Upper lobe of left lung (tissue), 6 donors: Measurements from ENCODE around the gene KLHDC1. TPM values are rescaled to one million over a fixed set of nuclear protein-coding genes. Genes with fewer than 3 reads are reported as not detected.
A peak's percentile ranks its signal among the peaks of the same experiment; 100 is the strongest.

Experiments used
- ATAC-seq, 2 donors: fragments of 200-7000 bp; cut with Tn5 transposase; one replicate each; pipeline ENCODE4 v1.9.1; 2022; ENCODE audit warnings: mild to moderate bottlenecking in 2 of 2, moderate library complexity in 2 of 2; ENCODE audit not compliant: low FRiP score in 2 of 2
- DNase-seq, 2 donors: peaks; one replicate each; pipeline ENCODE4 v3.0.0-alpha.2; 2019 to 2020
- H3K27ac ChIP-seq, 4 donors: fragments of 200-600 bp; sonication (generic); one replicate each; pipeline ENCODE4 v1.5.1; 2016 to 2019
- H3K27me3 ChIP-seq, 4 donors: fragments of 200-600 bp; sonication (generic); one replicate each; pipeline ENCODE4 v1.5.1; 2017 to 2019
- H3K36me3 ChIP-seq, 4 donors: fragments of 200-600 bp; sonication (generic); one replicate each; pipeline ENCODE4 v1.5.1; 2016 to 2019
- H3K4me1 ChIP-seq, 4 donors: fragments of 200-600 bp; sonication (generic); one replicate each; pipeline ENCODE4 v1.5.1; 2018 to 2019
- H3K4me3 ChIP-seq, 4 donors: fragments of 200-600 bp; sonication (generic); one replicate each; pipeline ENCODE4 v1.5.1; 2017 to 2019; ENCODE audit warnings: mild to moderate bottlenecking in 2 of 4, moderate library complexity in 1 of 4
- H3K9me3 ChIP-seq, 4 donors: fragments of 200-600 bp; sonication (generic); one replicate each; pipeline ENCODE4 v1.5.1; 2018 to 2019
- EP300 ChIP-seq, 4 donors: sonication (generic); formaldehyde crosslinking; IDR thresholded peaks; one replicate each; pipeline ENCODE4 v1.5.1; 2017; ENCODE audit warnings: antibody characterized with exemption in 4 of 4, control low read depth in 2 of 4
- POLR2A ChIP-seq, 4 donors: fragments of 450-650 bp; IDR thresholded peaks; one replicate each; pipeline ENCODE4 v1.5.1; 2016 to 2017; ENCODE audit warnings: antibody characterized with exemption in 4 of 4, mild to moderate bottlenecking in 2 of 4
- POLR2AphosphoS5 ChIP-seq, 2 donors: sonication (generic); formaldehyde crosslinking; IDR thresholded peaks; one replicate each; pipeline ENCODE4 v1.5.1; 2017; ENCODE audit warnings: antibody characterized with exemption in 2 of 2
- WGBS, 2 donors: methylation state at CpG; one replicate each; pipeline ENCODE4 v1.1.5; 2017 to 2018; 5-methylcytosine and 5-hydroxymethylcytosine counted together
- total RNA-seq, 6 donors: library from RNA; depleted of rRNA in 4 of 6; stranded (reverse); fragments of >200 nt in 4 of 6; gene quantifications; one replicate each; pipeline versions ENCODE4 v1.1.0 to v1.2.1, GENCODE V29; 2016 to 2021
- TF ChIP-seq, protein P1 (sequence below), 6 experiments: fragments of 450-650 bp in 4 of 6; fragments of 200-600 bp in 2 of 6; sonication (generic) in 2 of 6; IDR thresholded peaks; one replicate each; pipeline ENCODE4 v1.5.1; 2016 to 2019; ENCODE audit warnings: antibody characterized with exemption in 6 of 6
- donor health status: DM: no; HTN: no; CAD: no; lungs with moderate emphysema.
- donor health status: DM: no; HTN: yes; CAD: no; lungs with severe emphysema.

KLHDC1 gene
- total RNA-seq, 6 donors from 2014 or later: 4.6 to 11.1 (median 5.3) TPM

DNA sequence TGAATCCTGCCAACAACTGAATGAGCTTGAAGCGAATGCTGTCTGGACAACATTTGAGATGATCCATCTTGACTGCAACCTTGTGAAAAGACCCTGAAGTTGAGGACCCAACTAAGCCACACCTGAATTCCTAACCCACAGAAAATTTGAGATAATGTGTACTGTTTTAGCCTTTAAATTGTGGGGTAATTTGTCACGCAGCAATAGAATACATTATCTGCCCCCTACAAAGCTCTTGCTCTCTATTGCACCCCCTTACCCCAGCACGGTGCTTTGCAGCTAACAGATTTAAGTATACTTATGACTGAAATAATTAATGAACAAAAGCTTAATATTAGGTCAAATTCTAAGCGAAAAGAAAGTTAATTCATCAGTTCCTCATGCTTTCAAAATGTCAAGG, 6.5 kb upstream of the KLHDC1 start:
- no peak for ATAC-seq
- Histone ChIP-seq H3K9me3 (no peaks in the 10 kb centered on the region), H3K4me1 (peaks cover 6 to 17% (median 10%) of the 10 kb centered on the region in 4 donors), H3K4me3 (no peak overlapping the region), H3K36me3 (no peaks in the 10 kb centered on the region), H3K27ac (no peak overlapping the region), H3K27me3 (no peaks in the 10 kb centered on the region)
- no peak for DNase-seq
- 84 to 95% methylated on average over 4 of the region's 4 CpGs for WGBS, 2 donors
- TF ChIP-seq, protein P1, sequence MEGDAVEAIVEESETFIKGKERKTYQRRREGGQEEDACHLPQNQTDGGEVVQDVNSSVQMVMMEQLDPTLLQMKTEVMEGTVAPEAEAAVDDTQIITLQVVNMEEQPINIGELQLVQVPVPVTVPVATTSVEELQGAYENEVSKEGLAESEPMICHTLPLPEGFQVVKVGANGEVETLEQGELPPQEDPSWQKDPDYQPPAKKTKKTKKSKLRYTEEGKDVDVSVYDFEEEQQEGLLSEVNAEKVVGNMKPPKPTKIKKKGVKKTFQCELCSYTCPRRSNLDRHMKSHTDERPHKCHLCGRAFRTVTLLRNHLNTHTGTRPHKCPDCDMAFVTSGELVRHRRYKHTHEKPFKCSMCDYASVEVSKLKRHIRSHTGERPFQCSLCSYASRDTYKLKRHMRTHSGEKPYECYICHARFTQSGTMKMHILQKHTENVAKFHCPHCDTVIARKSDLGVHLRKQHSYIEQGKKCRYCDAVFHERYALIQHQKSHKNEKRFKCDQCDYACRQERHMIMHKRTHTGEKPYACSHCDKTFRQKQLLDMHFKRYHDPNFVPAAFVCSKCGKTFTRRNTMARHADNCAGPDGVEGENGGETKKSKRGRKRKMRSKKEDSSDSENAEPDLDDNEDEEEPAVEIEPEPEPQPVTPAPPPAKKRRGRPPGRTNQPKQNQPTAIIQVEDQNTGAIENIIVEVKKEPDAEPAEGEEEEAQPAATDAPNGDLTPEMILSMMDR (IDR thresholded peaks at IDR 0.05): no peak
- TF ChIP-seq POLR2AphosphoS5 (IDR thresholded peaks at IDR 0.05) (no peak), EP300 (IDR thresholded peaks at IDR 0.05) (no peak), POLR2A (IDR thresholded peaks at IDR 0.05) (no peak)

GRCh38 chr14:49687942-49688700, 4.8 kb upstream of the KLHDC1 start, which contains the start of gene POLE2:
Gene POLE2 (minus strand): TSS chr14:49688214. CDS start chr14:49688203, 11 bp downstream.
- H3K36me3 ChIP-seq: no peaks in the 10 kb centered on the region
- 10 to 30% methylated on average over 8 to 36 of the region's 67 CpGs for WGBS, 2 donors
- ATAC-seq (peak; percentile 87 to 94), DNase-seq (peak; percentile 69 to 96)
- H3K4me1 ChIP-seq: peaks cover 9 to 24% (median 13%) of the 10 kb centered on the region in 4 donors
- H3K27ac ChIP-seq: peak within 1 kb of the TSS; percentile 70 to 90 (median 85)
- TF ChIP-seq EP300 (IDR thresholded peaks at IDR 0.05) (no peak), POLR2A (IDR thresholded peaks at IDR 0.05) (peak in 1 of 4 donors; percentile 54), POLR2AphosphoS5 (IDR thresholded peaks at IDR 0.05) (peak in 1 of 2 donors; percentile 39)
- TF ChIP-seq, protein P1 (IDR thresholded peaks at IDR 0.05): no peak
- no peaks in the 10 kb centered on the region for H3K27me3 ChIP-seq
- H3K9me3 ChIP-seq: no peaks in the 10 kb centered on the region
- peak within 1 kb of the TSS; percentile 57 to 84 (median 80) for H3K4me3 ChIP-seq

DNA sequence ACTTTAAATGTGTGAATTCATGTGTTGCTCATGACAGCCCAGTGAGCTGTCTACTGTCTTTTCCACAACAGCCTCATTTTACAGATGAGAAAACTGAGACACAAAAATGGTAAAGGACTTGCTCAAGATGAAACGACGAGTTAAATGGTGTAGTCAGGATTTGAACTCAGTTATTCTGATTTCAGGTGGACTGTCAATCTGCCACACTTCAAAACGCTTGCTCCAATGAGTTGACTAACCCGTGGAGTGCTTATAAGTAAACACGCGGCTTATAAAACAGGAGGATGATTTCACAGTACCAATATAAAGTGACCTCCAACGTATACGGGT, 4.3 kb upstream of the KLHDC1 start:
- Histone ChIP-seq H3K9me3 (no peaks in the 10 kb centered on the region), H3K27ac (peak overlapping the region; percentile 70 to 90 (median 85)), H3K27me3 (no peaks in the 10 kb centered on the region), H3K4me1 (peaks cover 9 to 24% (median 13%) of the 10 kb centered on the region in 4 donors), H3K36me3 (no peaks in the 10 kb centered on the region), H3K4me3 (peak overlapping the region in 3 of 4 donors; percentile 57 to 84 (median 80))
- DNase-seq (no peak), ATAC-seq (no peak)
- TF ChIP-seq POLR2AphosphoS5 (IDR thresholded peaks at IDR 0.05) (no peak), EP300 (IDR thresholded peaks at IDR 0.05) (no peak), POLR2A (IDR thresholded peaks at IDR 0.05) (no peak)
- TF ChIP-seq, protein P1 (IDR thresholded peaks at IDR 0.05): no peak
- 85 to 92% methylated on average over 8 of the region's 8 CpGs for WGBS, 2 donors

- Histone ChIP-seq H3K27ac (no peak overlapping the region), H3K9me3 (no peaks in the 10 kb centered on the region), H3K36me3 (no peaks in the 10 kb centered on the region), H3K27me3 (no peaks in the 10 kb centered on the region), H3K4me3 (no peak overlapping the region), H3K4me1 (peaks cover 12 to 35% (median 21%) of the 10 kb centered on the region in 4 donors)
- DNase-seq (no peak), ATAC-seq (no peak)
- no peak for TF ChIP-seq POLR2A (IDR thresholded peaks at IDR 0.05)
- TF ChIP-seq EP300 (IDR thresholded peaks at IDR 0.05): no peak
- TF ChIP-seq, protein P1 (IDR thresholded peaks at IDR 0.05): no peak
- no peak for TF ChIP-seq POLR2AphosphoS5 (IDR thresholded peaks at IDR 0.05)
- 76 to 81% methylated on average over 4 of the region's 4 CpGs for WGBS, 2 donors
Observed at GRCh38 chr14:49691031-49691430, 1.9 kb upstream of the KLHDC1 start.
